ENCODE results near the gene CAPN11.

- TF ChIP-seq CTCF (conservative IDR thresholded peaks at IDR 0.05; ENCODE audit: low read depth, low read length) (no peak), EZH2 (IDR thresholded peaks at IDR 0.05; ENCODE audit: low read length, unreplicated experiment) (no peak), EZH2phosphoT487 (IDR thresholded peaks at IDR 0.05; ENCODE audit: borderline replicate concordance, low read length) (no peak)
These were observed 47.7 kb upstream of the CAPN11 start for GRCh38 chr6:44110966-44111365.
